Measurements from ENCODE around the gene FTO.

DNA sequence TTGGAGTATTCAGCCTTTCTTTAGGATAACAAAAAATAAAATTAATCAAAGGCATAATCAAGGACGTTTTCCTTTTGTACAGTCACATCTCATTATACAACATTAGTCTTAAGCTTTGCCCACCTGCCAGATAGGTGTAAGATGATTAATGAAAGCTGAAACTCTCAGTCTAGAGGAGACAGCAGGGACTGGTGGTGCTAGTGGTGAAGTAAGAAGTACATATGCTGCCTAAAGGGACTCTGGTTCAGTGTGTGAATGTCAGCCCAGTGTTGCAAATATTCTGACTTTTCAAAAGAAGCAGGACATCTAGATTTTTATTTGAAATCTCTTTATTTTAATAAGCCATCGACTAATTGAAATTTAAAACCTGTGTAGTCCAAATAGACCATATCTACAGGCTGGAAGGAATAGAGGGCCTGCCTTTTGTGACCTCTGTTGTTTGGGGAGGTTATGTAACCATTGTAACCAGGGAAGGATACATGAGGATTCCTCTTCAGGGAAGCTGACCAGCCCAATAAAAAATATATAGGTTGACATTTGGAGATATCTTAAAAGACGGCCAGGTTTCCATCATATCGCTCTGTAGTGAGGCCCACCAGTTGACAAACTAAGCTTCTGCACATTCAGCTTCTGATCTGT lies 54.1 kb downstream of the FTO start:
- TF ChIP-seq GATA2 (IDR thresholded peaks at IDR 0.05; ENCODE audit: low read depth, low read length) (no peak), GATA3 (IDR thresholded peaks at IDR 0.05; ENCODE audit: low read depth, low read length) (no peak)
